RKO (cell line): Measurements from ENCODE around the gene GANC.
"Not testable (repeated sequence)": the region's sequence is repeated elsewhere in the genome, so short reads cannot be mapped to it uniquely, and the experiment has no call there.

ENCODE experiments used
- DNase-seq: peaks from one replicate; pipeline ENCODE4 v3.0.0-alpha.2; 2016; ENCODE audit warnings: low spot score

Gene GANC, protein sequence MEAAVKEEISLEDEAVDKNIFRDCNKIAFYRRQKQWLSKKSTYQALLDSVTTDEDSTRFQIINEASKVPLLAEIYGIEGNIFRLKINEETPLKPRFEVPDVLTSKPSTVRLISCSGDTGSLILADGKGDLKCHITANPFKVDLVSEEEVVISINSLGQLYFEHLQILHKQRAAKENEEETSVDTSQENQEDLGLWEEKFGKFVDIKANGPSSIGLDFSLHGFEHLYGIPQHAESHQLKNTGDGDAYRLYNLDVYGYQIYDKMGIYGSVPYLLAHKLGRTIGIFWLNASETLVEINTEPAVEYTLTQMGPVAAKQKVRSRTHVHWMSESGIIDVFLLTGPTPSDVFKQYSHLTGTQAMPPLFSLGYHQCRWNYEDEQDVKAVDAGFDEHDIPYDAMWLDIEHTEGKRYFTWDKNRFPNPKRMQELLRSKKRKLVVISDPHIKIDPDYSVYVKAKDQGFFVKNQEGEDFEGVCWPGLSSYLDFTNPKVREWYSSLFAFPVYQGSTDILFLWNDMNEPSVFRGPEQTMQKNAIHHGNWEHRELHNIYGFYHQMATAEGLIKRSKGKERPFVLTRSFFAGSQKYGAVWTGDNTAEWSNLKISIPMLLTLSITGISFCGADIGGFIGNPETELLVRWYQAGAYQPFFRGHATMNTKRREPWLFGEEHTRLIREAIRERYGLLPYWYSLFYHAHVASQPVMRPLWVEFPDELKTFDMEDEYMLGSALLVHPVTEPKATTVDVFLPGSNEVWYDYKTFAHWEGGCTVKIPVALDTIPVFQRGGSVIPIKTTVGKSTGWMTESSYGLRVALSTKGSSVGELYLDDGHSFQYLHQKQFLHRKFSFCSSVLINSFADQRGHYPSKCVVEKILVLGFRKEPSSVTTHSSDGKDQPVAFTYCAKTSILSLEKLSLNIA (N-terminal part only)

GRCh38 chr15:42272939-42273899, at the start of gene GANC, which contains the start of gene TMEM87A:
TSS of gene GANC (plus strand) at chr15:42273201. CDS start at chr15:42274482, 1,281 bp downstream.
TSS of gene TMEM87A (minus strand) at chr15:42273433. CDS start at chr15:42273398, 35 bp downstream.
- peak; percentile 99 for DNase-seq

- DNase-seq, result no peak
Observed at GRCh38 chr15:42226648-42227047, 46.4 kb upstream of the GANC start.

- DNase-seq, result no peak
Observed at GRCh38 chr15:42228036-42228435, 45.0 kb upstream of the GANC start.

GRCh38 chr15:42228981-42229380, 44.0 kb upstream of the GANC start:
- not testable (repeated sequence) for DNase-seq

DNA sequence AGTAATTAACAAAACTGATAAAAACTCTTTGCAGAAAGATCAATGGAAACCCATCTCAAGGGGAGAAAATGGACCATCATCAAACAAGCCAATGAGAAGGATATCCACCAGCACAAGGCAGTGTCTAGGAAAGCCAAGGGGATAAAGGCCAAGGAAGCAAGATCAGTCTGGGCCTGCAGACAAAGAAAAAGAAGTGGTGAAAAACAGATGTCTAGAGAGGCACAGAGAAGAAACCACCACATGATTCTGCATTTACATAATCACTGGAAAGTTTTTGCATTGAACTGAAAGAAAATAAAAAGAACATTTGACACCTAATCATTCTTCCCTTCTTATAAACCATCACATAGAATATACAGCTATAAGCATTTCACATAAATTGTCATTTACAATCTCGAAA, 41.9 kb upstream of the GANC start:
- DNase-seq, result no peak

DNA sequence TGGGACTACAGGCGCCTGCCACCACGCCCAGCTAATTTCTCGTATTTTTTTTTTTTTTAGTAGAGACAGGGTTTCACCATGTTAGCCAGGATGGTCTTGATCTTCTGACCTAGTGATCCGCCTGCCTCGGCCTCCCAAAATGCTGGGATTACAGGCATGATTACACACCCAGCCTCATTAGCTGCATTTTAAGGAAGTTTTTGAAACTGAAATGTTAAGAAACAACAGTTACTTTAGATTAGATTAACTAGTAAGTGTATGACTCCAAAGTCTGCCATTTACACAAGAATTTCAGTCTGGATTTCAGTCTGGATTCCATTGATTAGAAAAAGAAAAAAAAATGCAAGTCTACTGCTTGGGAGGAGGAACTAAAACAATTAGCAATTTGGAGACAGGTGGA, 40.4 kb upstream of the GANC start:
- DNase-seq, result no peak

GRCh38 chr15:42233107-42233506, 39.9 kb upstream of the GANC start:
- DNase-seq, result no peak

GRCh38 chr15:42239528-42240182, 33.3 kb upstream of the GANC start:
- DNase-seq, result no peak

DNA sequence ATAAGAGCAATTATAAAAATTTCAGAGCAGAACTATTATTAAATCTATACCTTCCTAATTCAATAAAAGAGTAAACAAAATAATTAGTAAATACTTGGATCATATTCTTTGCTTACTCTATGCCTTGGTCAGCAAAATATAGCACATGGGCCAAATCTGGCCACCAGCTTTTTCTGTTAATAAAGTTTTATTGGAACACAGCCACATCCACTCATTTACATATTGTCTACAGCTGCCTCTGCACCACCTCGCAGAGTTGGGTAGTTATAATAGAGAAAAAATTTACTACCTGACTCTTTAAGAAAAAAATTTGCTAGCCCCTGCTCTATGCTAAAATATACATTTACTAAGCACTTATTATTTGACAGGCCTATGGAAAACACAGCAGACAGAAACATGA, 32.2 kb upstream of the GANC start:
- no peak for DNase-seq

DNA sequence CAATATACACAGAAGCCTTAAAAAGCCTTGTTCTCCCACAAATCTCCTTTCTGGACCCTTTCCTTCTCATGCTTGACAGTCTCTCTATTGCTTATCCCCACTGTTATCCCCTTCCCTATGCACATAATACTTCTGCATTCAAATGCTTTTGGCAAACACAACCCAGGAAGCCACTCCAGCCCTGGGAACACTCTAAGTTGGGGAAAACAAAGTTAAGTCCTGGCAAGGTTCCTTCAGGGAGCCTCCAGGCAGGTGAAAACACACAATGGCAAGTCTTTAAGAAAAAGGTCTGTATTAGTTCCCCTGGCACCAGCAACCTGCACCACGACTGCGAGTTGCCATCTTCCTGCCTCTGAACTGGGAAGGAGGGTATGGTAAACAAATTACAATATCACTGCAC, 19.7 kb upstream of the GANC start:
- DNase-seq, result no peak

- DNase-seq, result no peak
Observed at GRCh38 chr15:42264795-42265194, 8.2 kb upstream of the GANC start.

DNA sequence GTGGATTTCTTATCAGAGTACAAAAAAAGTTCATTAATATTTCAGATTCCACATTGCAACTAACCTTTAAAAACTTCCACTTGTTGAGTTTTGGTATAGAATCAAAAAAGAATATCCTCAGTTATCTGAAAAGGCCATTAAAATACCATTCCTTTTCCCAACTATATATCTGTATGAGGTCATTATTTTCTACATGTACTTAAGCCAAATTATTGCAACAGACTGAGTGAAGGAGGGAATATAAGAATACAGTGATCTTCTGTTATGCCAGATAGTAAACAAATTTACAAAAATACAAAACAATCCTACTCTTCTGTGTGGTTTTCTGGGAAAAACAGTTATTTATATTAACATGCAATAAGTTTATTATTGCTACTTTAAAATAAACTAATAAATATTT, 5.7 kb upstream of the GANC start:
- no peak for DNase-seq

DNA sequence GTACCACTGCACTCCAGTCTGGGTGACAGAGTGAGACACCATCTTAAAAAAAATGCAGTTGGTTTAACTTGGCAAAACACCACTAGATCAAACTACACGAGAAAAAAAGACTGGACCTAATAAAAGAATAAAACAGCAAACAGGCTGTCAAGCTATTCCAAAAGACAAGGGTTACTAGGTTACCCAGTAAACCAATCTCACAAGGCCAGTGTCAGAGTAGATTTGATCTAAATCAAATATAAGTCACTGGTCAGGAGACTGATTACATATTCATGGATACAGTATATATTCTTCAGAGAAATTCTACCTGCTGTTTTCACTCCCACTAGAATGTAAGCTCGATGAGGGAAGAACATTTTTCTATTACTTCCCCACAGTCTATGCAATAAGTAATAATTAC, 2.5 kb upstream of the GANC start:
- no peak for DNase-seq

DNA sequence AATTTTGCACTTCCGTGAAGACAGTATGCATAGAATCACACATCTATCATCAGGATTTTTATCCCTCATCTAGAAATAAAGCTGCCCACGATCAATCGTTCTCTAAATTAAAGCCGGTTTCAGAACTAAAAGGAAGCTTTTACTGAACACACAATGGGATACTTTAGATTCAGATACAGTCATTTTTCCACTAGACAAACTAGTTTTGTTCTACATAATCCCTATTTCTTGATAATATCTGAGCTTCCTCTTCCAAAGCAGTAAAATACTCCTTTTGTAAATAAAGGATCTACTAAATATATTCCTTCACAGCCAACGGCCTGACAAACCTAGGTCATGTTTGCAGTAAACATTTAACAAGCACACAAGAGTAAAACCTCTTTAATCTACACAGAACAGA, 2.0 kb upstream of the GANC start:
- DNase-seq, result no peak

- peak; percentile 72 for DNase-seq
Observed at GRCh38 chr15:42273900-42274701, 1.1 kb downstream of the GANC start.

GRCh38 chr15:42274702-42274989, 1.6 kb downstream of the GANC start:
- DNase-seq, result peak; percentile 8

DNA sequence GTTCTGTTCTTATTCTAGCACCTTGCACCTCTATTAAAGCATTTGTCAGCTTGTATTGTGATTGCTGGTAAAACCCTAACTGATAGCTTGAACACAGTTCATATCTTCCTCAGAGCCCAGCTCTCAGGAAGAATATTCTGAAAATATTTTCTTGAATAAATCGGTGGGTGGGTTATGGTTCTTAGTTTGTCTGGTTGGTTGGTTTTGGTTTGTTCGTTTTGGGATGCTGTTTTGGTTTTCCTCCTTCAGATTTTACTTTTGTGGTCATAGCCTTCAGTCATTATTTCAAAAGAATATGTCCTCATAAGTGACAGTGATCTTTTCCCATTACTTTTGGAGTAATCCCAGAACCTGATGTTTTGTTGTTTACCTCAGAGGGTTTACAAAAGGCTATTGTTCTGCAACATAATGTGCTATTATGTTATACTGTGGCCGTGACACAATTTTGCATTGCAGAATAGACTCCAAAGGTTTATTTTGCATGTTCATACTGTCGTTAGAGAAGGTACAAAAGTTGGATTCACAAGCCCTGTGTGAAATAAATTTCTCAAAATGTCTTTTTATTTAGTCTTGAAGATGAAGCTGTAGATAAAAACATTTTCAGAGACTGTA, 2.9 kb downstream of the GANC start:
- peak; percentile 33 for DNase-seq

GRCh38 chr15:42276762-42277161, 3.8 kb downstream of the GANC start:
- DNase-seq, result no peak

GRCh38 chr15:42279234-42279723, 6.3 kb downstream of the GANC start:
- no peak for DNase-seq

DNA sequence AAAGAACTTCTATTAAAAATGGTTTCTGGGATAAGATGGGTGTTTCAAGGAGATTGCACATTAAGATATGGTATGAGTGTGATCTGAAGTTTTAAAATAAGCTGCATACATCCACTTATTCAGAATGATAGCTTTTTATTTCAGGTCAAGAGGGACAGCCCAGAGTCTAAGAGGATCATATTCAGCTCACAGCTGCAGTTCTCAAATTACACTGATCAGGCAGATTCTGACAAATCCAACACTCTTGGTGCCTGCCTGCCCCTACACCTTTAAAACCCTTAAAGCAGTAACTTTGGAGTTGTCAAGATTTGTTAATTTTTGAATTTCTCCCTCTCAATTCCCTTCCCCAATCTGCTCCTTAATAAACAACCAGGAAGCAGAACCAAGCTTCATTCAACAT, 9.3 kb downstream of the GANC start:
- DNase-seq, result no peak
